HepG2 (cell line): ENCODE measurements around the gene COASY. TPM values are rescaled to one million over a fixed set of nuclear protein-coding genes. Genes with fewer than 3 reads are reported as not detected.
A peak's percentile ranks its signal among the peaks of the same experiment; 100 is the strongest.

Experiments used
- DBP ChIP-seq: sonication (generic); formaldehyde crosslinking; IDR thresholded peaks from 2 replicates; pipeline ENCODE4 v1.4.0; 2020; ENCODE audit warnings: missing genetic modification reagents; ENCODE audit errors: not compliant biosample characterization
- HHEX ChIP-seq: IDR thresholded peaks from 2 replicates; pipeline ENCODE4 v1.6.1; 2016; ENCODE audit warnings: control low read depth
- HIC2 ChIP-seq: sonication (generic); formaldehyde crosslinking; IDR thresholded peaks from 2 replicates; pipeline ENCODE4 v1.9.0; 2022; ENCODE audit warnings: low read depth, missing genetic modification reagents
- HMGXB3 ChIP-seq: sonication (generic); formaldehyde crosslinking; IDR thresholded peaks from 2 replicates; pipeline ENCODE4 v1.4.0; 2020; ENCODE audit warnings: missing genetic modification reagents, borderline replicate concordance
- KLF9 ChIP-seq: IDR thresholded peaks from 2 replicates; pipeline ENCODE4 v1.6.1; 2016; ENCODE audit warnings: low read depth
- SYNCRIP ChIP-seq: fragments of 200-400 bp; formaldehyde crosslinking; IDR thresholded peaks from 2 replicates; pipeline ENCODE4 v1.6.1; 2018; ENCODE audit warnings: mild to moderate bottlenecking, low read depth, low read length; ENCODE audit not compliant: insufficient read depth
- ZBTB25 ChIP-seq: IDR thresholded peaks from 2 replicates; pipeline ENCODE4 v1.6.1; 2018; ENCODE audit warnings: missing genetic modification reagents
- ZFAT ChIP-seq: sonication (generic); formaldehyde crosslinking; conservative IDR thresholded peaks from 2 replicates; pipeline ENCODE4 v1.8.1; 2023; ENCODE audit warnings: missing genetic modification reagents, inconsistent platforms
- ZNF10 ChIP-seq: sonication (generic); formaldehyde crosslinking; IDR thresholded peaks from 2 replicates; pipeline ENCODE4 v1.4.0; 2020; ENCODE audit warnings: mild to moderate bottlenecking, low read depth, missing genetic modification reagents, borderline replicate concordance
- ZNF17 ChIP-seq: sonication (generic); formaldehyde crosslinking; IDR thresholded peaks from 2 replicates; pipeline ENCODE4 v1.5.0; 2020; ENCODE audit warnings: mild to moderate bottlenecking, missing genetic modification reagents
- polyA plus RNA-seq, 8 experiments: library from polyadenylated mRNA; depleted of rRNA in 3 of 8; stranded (reverse) in 7 of 8; unstranded in 1 of 8; fragments of >200 nt; fragmentation: Illumina TruSeq in 4 of 8; extraction: Trizol in 4 of 8; gene quantifications; 2 replicates each; pipeline versions ENCODE4 v1.2.1 to v1.2.3, GENCODE V29; 2011 to 2016; ENCODE audit warnings: low read depth in 4 of 8, missing spikeins in 1 of 8, mixed read lengths in 1 of 8; ENCODE audit not compliant: insufficient read depth in 1 of 8
- total RNA-seq, 5 experiments: library from RNA; depleted of rRNA; stranded (reverse); fragments of >200 nt; fragmentation: Illumina TruSeq; extraction: Trizol; gene quantifications; 2 replicates each; pipeline ENCODE4 v1.2.3, GENCODE V29; 2016; ENCODE audit warnings: low read depth in 1 of 5
- TF ChIP-seq, protein P1 (sequence below): sonication (generic); formaldehyde crosslinking; IDR thresholded peaks from 2 replicates; pipeline ENCODE4 v1.4.0; 2020; ENCODE audit warnings: missing genetic modification reagents, mild to moderate bottlenecking, borderline replicate concordance
- TF ChIP-seq, protein P2 (sequence below), 2 experiments: IDR thresholded peaks; 2 replicates each; pipeline ENCODE4 v1.6.1; 2011 to 2012; ENCODE audit warnings: low read length in 2 of 2, borderline replicate concordance in 1 of 2, low read depth in 1 of 2, mild to moderate bottlenecking in 1 of 2, moderate library complexity in 1 of 2

COASY gene
- total and polyA plus RNA-seq, 2 of the 13 experiments (the other 11 are each of a cell fraction or from before 2014, with no cell fraction given), result 90.7 to 125 TPM

DNA sequence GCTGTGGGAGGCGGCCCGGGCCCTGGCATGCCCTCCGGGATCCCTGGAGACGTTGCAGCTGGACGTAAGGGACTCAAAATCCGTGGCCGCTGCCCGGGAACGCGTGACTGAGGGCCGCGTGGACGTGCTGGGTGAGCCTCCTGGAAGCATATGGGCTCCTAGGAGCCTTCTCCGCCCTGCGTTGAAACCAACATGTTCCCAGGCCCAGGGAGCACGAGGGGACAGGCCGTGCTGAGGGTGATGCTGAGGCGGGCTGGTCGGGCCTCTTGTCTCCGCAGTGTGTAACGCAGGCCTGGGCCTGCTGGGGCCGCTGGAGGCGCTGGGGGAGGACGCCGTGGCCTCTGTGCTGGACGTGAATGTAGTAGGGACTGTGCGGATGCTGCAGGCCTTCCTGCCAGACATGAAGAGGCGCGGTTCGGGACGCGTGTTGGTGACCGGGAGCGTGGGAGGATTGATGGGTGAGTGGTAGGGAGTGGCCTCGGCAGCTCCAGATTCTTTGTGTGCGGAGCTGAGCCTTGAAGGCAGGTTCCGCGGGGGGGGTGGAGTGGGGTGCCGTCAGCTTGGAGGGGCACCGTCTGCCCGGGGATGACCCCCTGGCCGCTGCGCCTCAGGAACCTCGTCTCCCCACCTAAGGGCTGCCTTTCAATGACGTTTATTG, 8.7 kb upstream of the COASY start (continued):
- TF ChIP-seq, protein P1, sequence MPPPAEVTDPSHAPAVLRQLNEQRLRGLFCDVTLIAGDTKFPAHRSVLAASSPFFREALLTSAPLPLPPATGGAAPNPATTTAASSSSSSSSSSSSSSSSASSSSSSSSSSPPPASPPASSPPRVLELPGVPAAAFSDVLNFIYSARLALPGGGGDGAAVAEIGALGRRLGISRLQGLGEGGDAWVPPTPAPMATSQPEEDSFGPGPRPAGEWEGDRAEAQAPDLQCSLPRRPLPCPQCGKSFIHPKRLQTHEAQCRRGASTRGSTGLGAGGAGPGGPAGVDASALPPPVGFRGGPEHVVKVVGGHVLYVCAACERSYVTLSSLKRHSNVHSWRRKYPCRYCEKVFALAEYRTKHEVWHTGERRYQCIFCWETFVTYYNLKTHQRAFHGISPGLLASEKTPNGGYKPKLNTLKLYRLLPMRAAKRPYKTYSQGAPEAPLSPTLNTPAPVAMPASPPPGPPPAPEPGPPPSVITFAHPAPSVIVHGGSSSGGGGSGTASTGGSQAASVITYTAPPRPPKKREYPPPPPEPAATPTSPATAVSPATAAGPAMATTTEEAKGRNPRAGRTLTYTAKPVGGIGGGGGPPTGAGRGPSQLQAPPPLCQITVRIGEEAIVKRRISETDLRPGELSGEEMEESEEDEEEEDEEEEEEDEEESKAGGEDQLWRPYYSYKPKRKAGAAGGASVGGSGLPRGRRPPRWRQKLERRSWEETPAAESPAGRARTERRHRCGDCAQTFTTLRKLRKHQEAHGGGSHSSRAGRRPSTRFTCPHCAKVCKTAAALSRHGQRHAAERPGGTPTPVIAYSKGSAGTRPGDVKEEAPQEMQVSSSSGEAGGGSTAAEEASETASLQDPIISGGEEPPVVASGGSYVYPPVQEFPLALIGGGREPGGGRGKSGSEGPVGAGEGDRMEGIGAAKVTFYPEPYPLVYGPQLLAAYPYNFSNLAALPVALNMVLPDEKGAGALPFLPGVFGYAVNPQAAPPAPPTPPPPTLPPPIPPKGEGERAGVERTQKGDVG (CRISPR knock-in tag), result peak; percentile 67
- TF ChIP-seq HHEX (CRISPR knock-in tag) (no peak), DBP (no peak), ZBTB25 (no peak), ZNF17 (CRISPR knock-in tag) (no peak), HMGXB3 (CRISPR knock-in tag) (no peak), ZNF10 (CRISPR knock-in tag) (no peak), SYNCRIP (no peak), KLF9 (CRISPR knock-in tag) (no peak), ZFAT (no peak), HIC2 (CRISPR knock-in tag) (no peak)
- TF ChIP-seq, protein P2, sequence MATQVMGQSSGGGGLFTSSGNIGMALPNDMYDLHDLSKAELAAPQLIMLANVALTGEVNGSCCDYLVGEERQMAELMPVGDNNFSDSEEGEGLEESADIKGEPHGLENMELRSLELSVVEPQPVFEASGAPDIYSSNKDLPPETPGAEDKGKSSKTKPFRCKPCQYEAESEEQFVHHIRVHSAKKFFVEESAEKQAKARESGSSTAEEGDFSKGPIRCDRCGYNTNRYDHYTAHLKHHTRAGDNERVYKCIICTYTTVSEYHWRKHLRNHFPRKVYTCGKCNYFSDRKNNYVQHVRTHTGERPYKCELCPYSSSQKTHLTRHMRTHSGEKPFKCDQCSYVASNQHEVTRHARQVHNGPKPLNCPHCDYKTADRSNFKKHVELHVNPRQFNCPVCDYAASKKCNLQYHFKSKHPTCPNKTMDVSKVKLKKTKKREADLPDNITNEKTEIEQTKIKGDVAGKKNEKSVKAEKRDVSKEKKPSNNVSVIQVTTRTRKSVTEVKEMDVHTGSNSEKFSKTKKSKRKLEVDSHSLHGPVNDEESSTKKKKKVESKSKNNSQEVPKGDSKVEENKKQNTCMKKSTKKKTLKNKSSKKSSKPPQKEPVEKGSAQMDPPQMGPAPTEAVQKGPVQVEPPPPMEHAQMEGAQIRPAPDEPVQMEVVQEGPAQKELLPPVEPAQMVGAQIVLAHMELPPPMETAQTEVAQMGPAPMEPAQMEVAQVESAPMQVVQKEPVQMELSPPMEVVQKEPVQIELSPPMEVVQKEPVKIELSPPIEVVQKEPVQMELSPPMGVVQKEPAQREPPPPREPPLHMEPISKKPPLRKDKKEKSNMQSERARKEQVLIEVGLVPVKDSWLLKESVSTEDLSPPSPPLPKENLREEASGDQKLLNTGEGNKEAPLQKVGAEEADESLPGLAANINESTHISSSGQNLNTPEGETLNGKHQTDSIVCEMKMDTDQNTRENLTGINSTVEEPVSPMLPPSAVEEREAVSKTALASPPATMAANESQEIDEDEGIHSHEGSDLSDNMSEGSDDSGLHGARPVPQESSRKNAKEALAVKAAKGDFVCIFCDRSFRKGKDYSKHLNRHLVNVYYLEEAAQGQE (IDR thresholded peaks at IDR 0.05; ENCODE audit: borderline replicate concordance in 1 of 2, low read depth in 1 of 2, low read length in 2 of 2), result no peak
